Endometrium (tissue), 2 donors: ENCODE measurements around the gene TLX2.

Experiments
- FAIRE-seq: peaks from 2 replicates; lab custom pipeline; 2012; peaks lifted over from hg19 to GRCh38; lab: Jason Lieb, UNC
- donor health status: control.
- donor health status: control.

The TLX2 gene

DNA sequence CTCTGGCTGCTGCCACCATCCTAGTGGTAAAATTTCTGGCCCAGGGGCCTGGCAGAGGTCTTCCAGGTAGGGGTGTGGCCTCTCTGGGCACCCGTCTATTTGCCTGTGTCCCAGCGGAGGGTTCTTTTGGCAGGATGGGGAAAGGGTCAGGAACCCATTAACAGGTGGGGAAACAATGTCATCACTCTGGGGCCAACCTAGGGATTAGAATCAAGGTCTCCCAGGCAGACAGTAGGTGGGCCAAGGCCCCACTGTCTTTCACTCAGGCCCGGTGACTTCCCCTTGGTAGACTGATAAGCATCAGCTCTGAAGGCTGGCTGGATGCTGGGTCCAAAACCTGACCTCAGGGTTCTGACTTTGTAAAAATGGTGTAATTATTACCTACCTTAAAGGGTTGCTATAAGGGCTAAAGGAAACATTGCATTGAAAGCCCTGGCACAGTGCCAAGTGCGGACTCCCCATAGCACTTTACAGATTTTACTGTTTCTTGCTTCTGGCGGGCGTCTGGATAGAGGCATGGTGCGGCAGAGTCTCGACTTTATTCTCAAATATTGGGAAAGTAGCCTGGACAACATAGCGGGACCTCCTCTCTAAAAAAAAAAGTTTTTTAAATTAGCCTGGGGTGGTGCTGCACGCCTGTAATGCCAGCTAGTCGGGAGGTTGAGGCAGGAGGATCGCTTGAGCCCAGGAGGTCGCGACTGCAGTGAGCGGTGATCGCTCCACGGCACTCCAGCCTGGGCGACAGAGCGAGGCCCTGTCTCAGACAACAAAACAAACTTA is 17.1 kb upstream of the TLX2 start:
- no peak for FAIRE-seq

GRCh38 chr2:74497777-74498499 is 16.3 kb upstream of the TLX2 start:
- FAIRE-seq = no peak

DNA sequence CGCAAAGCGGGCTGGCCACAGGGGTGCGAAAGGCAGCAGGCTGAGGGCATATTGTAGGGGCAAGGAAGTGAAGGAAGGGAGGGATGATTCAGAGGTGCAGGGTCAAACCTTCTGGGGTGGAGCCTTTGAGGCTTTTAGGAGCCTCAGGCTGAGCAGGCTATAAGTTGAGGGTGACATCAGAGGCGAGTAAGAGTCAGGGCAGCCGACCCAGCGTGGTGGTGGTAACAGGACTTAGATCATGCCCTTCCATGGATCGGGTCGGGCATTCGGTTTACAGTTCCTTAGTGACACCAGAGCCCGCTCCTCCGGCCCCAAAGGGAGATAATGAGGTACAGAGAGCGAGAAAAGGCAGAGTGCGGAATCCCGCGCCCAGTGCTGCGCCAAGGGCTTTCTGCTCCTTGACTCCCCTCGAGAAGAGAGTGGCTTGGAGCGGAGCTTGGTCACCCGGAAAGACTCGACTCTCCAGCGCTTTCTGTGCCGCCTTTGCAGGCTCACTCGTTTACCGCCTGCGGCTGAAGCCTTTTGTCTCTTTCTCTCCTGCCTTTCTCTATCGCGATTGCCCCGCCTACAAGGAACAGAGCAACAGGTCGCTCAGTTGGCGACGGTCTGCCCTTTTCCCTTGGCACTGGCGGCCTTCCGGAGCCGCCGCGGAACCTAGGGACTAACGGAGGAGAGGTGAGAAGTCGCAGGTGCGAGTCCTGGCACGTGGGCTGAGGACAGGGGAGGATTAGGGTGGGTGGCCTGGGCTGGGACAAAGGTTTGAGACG is 15.6 kb upstream of the TLX2 start:
- no peak for FAIRE-seq

GRCh38 chr2:74499267-74499939 is 14.8 kb upstream of the TLX2 start, which contains the start of gene LBX2:
TSS of gene LBX2 (minus strand) at chr2:74499603. CDS start at chr2:74499537, 66 bp downstream.
- no peak for FAIRE-seq

- FAIRE-seq = no peak
These were observed 14.2 kb upstream of the TLX2 start for GRCh38 chr2:74499940-74500577.

DNA sequence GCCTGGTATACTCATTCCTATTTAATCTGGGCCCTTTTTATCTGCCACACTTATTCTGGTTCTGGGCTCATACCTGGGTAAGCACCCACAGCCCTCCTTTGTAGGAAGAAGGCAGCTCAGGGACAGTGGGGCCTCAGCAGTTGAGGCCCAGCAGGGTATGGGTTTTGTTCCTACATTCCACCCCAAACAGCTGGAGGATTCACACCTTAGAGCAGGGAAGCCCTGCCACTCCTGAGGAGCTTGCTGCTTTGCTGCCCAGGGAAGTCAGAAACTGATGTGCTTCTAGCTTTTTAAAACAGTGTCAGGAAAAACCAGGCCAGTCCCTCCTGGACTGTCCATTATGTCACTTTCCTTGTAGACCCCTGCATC is 13.7 kb upstream of the TLX2 start:
- no peak for FAIRE-seq

- no peak for FAIRE-seq
These were observed 12.7 kb upstream of the TLX2 start for GRCh38 chr2:74501335-74502071.

GRCh38 chr2:74502147-74502719 is 12.0 kb upstream of the TLX2 start:
- no peak for FAIRE-seq

DNA sequence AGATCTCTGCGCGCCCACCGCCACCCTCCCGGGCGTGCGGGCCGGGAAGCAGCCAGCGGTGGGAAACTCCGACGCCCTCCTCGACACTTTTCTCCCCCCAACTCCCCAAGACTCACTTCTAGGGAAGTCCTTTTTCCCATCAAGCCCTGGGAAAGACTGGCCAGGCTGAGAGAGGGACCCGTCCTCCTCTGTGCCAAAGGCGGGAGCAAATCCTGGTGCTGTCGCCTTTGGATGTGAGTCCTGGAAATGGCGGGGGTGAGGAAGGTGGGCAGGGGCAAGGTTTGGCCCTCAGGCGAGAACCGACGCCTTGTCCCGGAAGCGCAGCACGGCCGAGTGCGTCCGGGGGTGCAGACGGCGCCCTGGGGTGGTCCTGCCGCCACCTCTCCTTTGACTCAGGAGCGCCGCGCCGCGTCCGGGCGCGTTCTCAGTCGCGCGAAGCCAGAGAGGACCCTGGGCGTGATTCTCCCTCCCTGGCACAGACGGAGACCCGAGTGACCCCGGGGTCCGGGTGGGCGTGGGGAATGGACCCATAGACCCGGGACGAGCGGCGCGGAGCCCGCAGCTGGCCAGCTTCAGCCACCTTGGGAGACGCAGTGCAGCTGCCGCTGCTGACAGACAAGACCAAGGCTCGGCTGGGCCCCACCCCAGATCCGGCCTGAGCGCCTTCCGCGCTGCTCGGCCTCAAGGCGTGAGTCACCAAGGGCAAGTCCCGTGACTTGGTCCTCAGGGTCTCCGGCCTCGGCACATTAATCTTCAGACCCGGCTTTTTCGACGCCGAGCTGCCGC is 11.3 kb upstream of the TLX2 start:
- FAIRE-seq = no peak

GRCh38 chr2:74503506-74504475 is 10.5 kb upstream of the TLX2 start:
- no peak for FAIRE-seq

GRCh38 chr2:74504591-74504990 is 9.7 kb upstream of the TLX2 start:
- FAIRE-seq = no peak

DNA sequence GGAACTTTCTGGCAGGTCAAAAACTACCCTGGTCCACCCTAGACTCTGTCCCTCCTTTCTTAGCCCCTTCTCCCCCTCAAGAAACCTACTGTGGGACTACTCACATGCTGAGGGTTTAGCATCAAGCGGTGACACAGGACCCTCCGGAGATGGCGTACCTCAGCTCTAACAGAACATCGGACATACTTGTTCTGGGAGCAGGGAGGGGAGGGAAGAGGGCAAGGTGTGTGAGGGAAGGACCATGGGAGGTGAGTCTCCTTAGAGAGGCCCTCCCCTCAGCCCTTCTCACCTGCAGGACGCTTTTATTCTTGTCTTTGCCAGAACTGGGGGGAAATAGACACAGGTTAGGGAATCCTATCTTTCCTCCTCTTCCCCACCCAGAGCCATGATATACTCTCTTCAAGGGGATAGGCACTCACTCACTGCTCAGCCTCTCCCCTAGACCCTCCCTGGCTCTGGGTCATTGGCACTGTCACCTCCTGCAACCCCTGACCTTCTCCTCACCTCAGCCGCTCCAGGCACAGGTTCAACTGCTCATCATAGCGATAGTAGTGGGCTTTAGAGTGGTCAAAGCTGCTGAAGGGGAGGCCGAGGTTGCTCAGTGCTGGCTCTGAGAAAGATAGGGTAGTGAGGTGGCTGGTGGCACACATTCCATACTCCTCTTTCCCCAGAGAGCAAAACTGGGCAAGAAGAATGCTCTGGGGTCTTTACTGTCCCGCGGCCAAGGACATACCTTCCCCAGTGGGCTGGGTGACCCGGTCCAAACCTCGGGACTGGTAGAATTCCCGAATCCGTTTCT is 8.6 kb upstream of the TLX2 start:
- no peak for FAIRE-seq

DNA sequence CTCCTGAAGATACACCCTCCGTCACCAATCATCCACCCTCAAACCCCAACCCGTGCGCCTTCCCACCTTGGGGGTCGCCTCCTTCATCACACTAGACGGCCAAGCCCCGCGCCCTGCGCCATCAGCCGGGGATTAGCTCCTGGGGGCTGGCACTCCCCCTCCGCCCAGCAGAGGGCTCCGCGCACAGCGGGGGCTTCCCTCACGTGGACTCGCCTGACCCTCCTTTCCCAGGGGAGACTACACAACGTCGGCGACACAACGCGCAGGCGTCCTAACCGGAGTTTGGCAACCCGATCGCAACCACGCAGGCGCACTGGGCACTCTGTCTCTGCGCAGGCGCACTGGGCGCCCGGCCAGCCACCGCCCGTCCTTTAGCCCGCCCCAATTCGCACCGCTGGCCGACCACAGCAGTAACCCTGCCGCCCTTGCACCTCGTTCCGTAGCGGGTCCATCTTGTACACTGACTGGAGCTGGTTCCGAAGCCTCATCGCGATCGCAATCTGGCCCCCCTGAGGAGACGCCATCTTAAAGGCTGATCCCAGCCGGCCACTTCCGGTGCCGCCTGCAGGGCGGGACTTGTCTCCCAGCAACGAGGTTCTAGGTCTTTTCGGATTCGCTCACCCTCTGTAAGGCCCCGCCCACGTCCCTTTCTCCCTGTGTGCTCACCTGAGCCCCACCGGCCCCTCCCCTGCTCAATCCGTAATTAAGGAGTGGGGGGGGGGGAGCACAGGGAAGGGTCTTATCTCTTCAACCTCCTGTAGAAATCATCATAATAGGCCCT is 6.9 kb upstream of the TLX2 start, which contains the start of gene PCGF1:
Gene PCGF1, minus strand, starts transcription at position 551 of the 781 bp plus-strand sequence. Its CDS starts 27 bp downstream, at position 524.
- no peak for FAIRE-seq

DNA sequence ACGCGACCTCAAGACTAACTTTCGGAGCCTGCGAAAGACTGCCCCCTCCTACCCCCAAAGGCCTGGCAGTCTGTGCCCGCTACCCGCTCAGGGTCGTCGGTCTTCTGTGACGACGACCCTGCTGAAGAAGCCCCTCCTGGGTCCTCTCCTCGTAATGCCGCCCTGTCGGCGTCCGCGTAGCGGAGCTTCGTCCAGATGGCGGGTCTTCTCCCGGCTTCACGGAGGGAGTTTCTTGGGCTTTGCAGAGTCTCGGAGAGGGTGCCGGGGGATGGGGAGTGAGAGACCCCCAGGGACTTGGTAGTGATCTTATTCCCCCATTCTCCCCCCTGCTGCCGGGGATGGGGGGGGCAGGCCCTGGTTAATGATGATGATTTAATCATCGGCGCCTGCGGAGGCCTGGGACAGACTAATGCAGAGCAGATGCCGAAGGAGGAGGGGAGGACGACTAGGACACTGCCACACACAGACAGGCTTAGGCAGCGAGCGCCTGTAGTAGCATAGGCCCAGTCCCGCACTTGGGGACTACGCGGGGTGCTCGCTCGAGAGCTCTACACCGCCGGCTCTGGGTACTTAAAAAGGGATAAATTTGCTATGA is 6.2 kb upstream of the TLX2 start:
- FAIRE-seq = no peak

DNA sequence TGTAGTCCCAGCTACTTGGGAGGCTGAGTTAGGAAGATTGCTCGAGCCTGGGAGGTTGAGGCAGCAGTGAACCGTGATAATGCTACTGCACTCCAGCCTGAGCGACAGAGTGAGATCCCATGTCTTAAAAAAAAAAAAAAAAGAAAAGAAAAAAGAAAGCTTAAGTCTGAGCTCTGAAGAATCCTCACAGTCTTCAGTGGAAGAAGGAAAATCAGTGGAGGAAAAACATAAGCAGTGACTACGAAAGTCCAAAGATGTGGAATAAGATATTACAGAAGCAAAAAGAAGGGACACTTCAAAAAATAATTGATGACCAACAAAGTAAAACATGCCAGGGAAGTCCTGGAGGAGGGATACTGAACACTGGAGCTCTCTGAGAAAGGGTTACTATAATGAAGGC is 4.0 kb upstream of the TLX2 start:
- FAIRE-seq = no peak
